Lung (tissue), 12 donors: ENCODE data around the gene BICRAL. TPM values are rescaled to one million over a fixed set of nuclear protein-coding genes. Genes with fewer than 3 reads are reported as not detected.

ENCODE experiments used
- ATAC-seq: fragments of 200-7000 bp; cut with Tn5 transposase; one replicate; pipeline ENCODE4 v1.9.1; 2020; ENCODE audit warnings: moderate number of reproducible peaks; ENCODE audit not compliant: insufficient read depth, low FRiP score
- DNase-seq, 3 donors: peaks; one replicate each; pipeline ENCODE4 v3.0.0-alpha.2; 2013 to 2017
- H3K27ac ChIP-seq, 2 donors: one replicate each; pipeline ENCODE4 v1.5.1; 2013; ENCODE audit warnings: mild to moderate bottlenecking in 2 of 2, moderate library complexity in 2 of 2, control low read depth in 1 of 2, inconsistent platforms in 1 of 2, low read depth in 1 of 2, low read length in 1 of 2
- H3K27me3 ChIP-seq, 3 donors: one replicate each; pipeline ENCODE4 v1.5.1; 2013; ENCODE audit warnings: low read length in 2 of 3; ENCODE audit not compliant: control insufficient read depth in 3 of 3, insufficient read depth in 3 of 3
- H3K36me3 ChIP-seq, 4 donors: one replicate each; pipeline ENCODE4 v1.5.1; 2013; ENCODE audit warnings: low read length in 4 of 4, mild to moderate bottlenecking in 1 of 4, moderate library complexity in 1 of 4; ENCODE audit not compliant: control insufficient read depth in 4 of 4, insufficient read depth in 4 of 4
- H3K4me1 ChIP-seq, 5 donors: one replicate each; pipeline ENCODE4 v1.5.1; 2013; ENCODE audit warnings: low read length in 5 of 5, mild to moderate bottlenecking in 2 of 5, moderate library complexity in 1 of 5; ENCODE audit not compliant: control insufficient read depth in 5 of 5, insufficient read depth in 5 of 5
- H3K4me3 ChIP-seq: one replicate; pipeline ENCODE4 v1.5.1; 2013; ENCODE audit warnings: mild to moderate bottlenecking, control low read depth, moderate library complexity
- H3K9ac ChIP-seq, 2 donors: one replicate each; pipeline ENCODE4 v1.5.1; 2013; ENCODE audit warnings: low read length in 2 of 2, control low read depth in 1 of 2; ENCODE audit not compliant: insufficient read depth in 1 of 2
- H3K9me3 ChIP-seq, 4 donors: one replicate each; pipeline ENCODE4 v1.5.1; 2013; ENCODE audit warnings: low read length in 3 of 4, mild to moderate bottlenecking in 1 of 4, moderate library complexity in 1 of 4; ENCODE audit not compliant: control insufficient read depth in 4 of 4, insufficient read depth in 3 of 4
- CTCF ChIP-seq: IDR thresholded peaks from 2 replicates; pipeline ENCODE4 v1.5.1; 2012; ENCODE audit warnings: mild to moderate bottlenecking; ENCODE audit errors: control extremely low read depth, extremely low read depth
- WGBS, 2 donors: extraction: QIAGEN DNeasy Blood & Tissue Kit; methylation state at CpG; one replicate each; pipeline ENCODE4 v1.1.7; 2013; 5-methylcytosine and 5-hydroxymethylcytosine counted together
- polyA plus RNA-seq, 2 donors: library from polyadenylated mRNA; stranded (reverse); fragments of 200-250 nt; gene quantifications; one replicate each; pipeline ENCODE4 v1.2.1, GENCODE V29; 2013
- total RNA-seq, 2 donors: library from RNA; depleted of rRNA in 1 of 2; stranded (reverse); fragments of >200 nt in 1 of 2; gene quantifications; one replicate each; pipeline ENCODE4 v1.2.1, GENCODE V29; 2014 to 2021
- donor health status: control.
- donor health status: control.
- donor health status: Bipolar disorder and iron deficiency.
- donor health status: healthy.
- donor health status: DM: yes; HTN: yes; CAD: no.

Gene BICRAL
- total and polyA plus RNA-seq, 4 donors: 2.8 to 18.6 (median 10.7) TPM

DNA sequence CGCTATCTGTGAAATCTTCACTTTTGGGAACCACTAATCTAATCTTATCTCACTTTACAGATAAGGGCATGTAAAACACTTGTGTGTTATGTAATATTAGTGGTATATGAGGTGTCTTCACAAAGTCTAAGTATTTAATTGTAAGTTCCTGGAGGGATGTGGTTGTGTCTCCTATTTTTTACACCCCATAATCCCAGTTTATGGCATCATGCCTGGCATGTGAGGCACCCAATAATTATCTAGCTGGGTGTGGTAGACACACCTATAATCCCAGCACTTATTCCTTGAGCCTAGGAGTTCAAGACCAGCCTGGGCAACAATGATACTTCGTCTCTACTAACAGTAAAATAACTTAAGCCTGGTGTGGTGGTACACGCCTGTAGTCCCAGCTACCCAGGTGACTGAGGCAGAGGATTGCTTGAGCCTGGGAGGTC is 19.4 kb upstream of the BICRAL start:
- H3K9me3 ChIP-seq: no peaks in the 10 kb centered on the region
- H3K27me3 ChIP-seq: no peaks in the 10 kb centered on the region
- DNase-seq (no peak), ATAC-seq (no peak)
- no peak for TF ChIP-seq CTCF
- H3K36me3 ChIP-seq: peaks cover 0 to 3% (median 0%) of the 10 kb centered on the region in 4 donors
- no peak overlapping the region for H3K4me3 ChIP-seq
- no peaks in the 10 kb centered on the region for H3K4me1 ChIP-seq
- no peak overlapping the region for H3K9ac ChIP-seq
- WGBS, 2 donors: 88 to 90% methylated on average over 3 of the region's 3 CpGs
- no peak overlapping the region for H3K27ac ChIP-seq

DNA sequence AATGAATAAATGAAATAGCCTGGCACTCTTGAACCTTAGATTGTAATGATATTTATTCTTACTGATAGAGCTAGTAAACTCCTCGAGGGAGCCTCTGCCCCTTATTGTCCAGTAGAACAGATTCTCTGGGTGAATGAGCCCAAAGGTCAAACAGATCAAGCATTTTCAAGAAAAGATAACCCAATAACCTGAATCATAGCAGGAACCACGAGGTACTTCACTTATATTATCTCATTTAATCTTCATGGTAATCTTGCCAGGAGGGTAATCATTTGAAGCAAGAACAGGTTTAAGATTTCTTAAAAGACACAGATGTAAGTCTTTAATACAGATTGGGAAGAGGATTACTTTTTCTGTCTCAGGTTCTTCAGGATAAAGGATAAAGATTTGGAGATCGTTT is 18.9 kb upstream of the BICRAL start:
- no peak for DNase-seq
- H3K27me3 ChIP-seq: no peaks in the 10 kb centered on the region
- no peak for TF ChIP-seq CTCF
- no peak for ATAC-seq
- H3K4me1 ChIP-seq: no peaks in the 10 kb centered on the region
- no peaks in the 10 kb centered on the region for H3K9me3 ChIP-seq
- H3K9ac ChIP-seq: no peak overlapping the region
- WGBS, 2 donors: 76 to 95% methylated on average over 3 of the region's 3 CpGs
- peaks cover 0 to 3% (median 0%) of the 10 kb centered on the region in 4 donors for H3K36me3 ChIP-seq
- H3K27ac ChIP-seq: no peak overlapping the region
- no peak overlapping the region for H3K4me3 ChIP-seq

DNA sequence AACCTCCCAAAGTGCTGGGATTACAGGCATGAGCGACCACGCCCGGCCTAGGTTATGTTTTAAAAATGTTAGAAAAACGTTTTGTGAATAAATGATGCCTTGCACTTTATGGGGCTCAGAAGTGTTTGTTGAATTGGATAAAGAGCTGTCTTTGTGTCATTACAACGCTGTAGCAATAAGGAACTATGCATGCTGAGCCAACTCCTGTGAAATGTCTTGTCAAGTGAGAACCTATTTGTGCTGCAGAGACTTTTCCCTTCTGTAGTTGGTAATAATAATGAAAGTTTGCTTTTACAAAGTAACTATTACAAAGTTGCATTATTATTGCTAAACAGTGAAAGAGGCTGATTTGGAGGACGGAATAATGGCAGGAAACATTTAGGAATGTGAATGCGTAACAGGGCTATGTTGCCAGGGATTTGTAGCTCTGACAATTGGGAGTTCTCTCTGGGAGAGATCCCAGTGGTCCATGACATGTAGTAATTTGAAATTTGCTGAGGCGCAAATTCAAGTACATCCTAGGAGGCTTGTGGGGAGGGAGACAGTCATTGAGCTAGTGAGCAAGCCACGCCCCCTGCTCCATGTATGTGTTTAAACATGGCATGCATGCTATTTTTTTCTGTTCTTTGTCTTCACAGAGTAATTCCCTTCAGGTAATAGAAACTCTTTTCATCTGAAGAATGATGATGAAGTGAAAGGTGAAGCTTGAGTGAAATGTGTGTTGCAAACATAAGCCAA is 16.8 kb upstream of the BICRAL start:
- H3K27me3 ChIP-seq: no peaks in the 10 kb centered on the region
- no peak overlapping the region for H3K27ac ChIP-seq
- TF ChIP-seq CTCF: no peak
- DNase-seq (peak in 1 of 3 donors; percentile 13), ATAC-seq (no peak)
- H3K9me3 ChIP-seq: no peaks in the 10 kb centered on the region
- no peak overlapping the region for H3K4me3 ChIP-seq
- WGBS, 2 donors: 90 to 94% methylated on average over 9 of the region's 9 CpGs
- H3K36me3 ChIP-seq: no peaks in the 10 kb centered on the region
- no peaks in the 10 kb centered on the region for H3K4me1 ChIP-seq
- H3K9ac ChIP-seq: no peak overlapping the region
